Natural killer cell (primary cell): Measurements from ENCODE around the gene IL5. TPM values are rescaled to one million over a fixed set of nuclear protein-coding genes. Genes with fewer than 3 reads are reported as not detected.
A peak's percentile ranks its signal among the peaks of the same experiment; 100 is the strongest.

ENCODE experiments used
- ATAC-seq, 3 donors: fragments of 150-1000 bp in 2 of 3; fragments of 200-7000 bp in 1 of 3; cut with Tn5 transposase; 1 replicate in 1 of 3; 2 replicates in 2 of 3; pipeline ENCODE4 v1.10.0; 2021; ENCODE audit warnings: mild to moderate bottlenecking in 2 of 3, moderate library complexity in 2 of 3
- DNase-seq, 2 donors: peaks; one replicate each; pipeline versions ENCODE4 v3.0.0 to v3.0.0-alpha.2; 2013 to 2021; ENCODE audit warnings: mixed read lengths in 1 of 2
- H3K27ac ChIP-seq: one replicate; pipeline ENCODE4 v1.5.1; 2013; ENCODE audit warnings: mild to moderate bottlenecking, low read length
- H3K27me3 ChIP-seq: one replicate; pipeline ENCODE4 v1.6.1; 2013; ENCODE audit warnings: low read length; ENCODE audit not compliant: control insufficient read depth, insufficient read depth
- H3K36me3 ChIP-seq: one replicate; pipeline ENCODE4 v1.6.1; 2013; ENCODE audit warnings: low read length; ENCODE audit not compliant: control insufficient read depth, insufficient read depth
- H3K4me1 ChIP-seq: one replicate; pipeline ENCODE4 v1.6.1; 2013; ENCODE audit warnings: low read length; ENCODE audit not compliant: control insufficient read depth, insufficient read depth
- H3K4me3 ChIP-seq: one replicate; pipeline ENCODE4 v1.5.1; 2013; ENCODE audit warnings: low read length
- H3K9me3 ChIP-seq: one replicate; pipeline ENCODE4 v1.6.1; 2013; ENCODE audit warnings: low read length; ENCODE audit not compliant: control insufficient read depth, insufficient read depth
- H3K27ac Mint-ChIP-seq, 2 donors: one replicate each; pipeline ENCODE4 v1.8.0; 2022; ENCODE audit warnings: mild to moderate bottlenecking in 2 of 2, mixed read lengths in 2 of 2, moderate library complexity in 1 of 2
- H3K27me3 Mint-ChIP-seq, 2 donors: one replicate each; pipeline ENCODE4 v1.8.0; 2022; ENCODE audit warnings: low read depth in 2 of 2, mixed read lengths in 2 of 2
- H3K36me3 Mint-ChIP-seq: one replicate; pipeline ENCODE4 v1.8.0; 2022; ENCODE audit warnings: mixed read lengths
- H3K4me1 Mint-ChIP-seq, 2 donors: one replicate each; pipeline ENCODE4 v1.8.0; 2022; ENCODE audit warnings: mixed read lengths in 2 of 2
- H3K4me3 Mint-ChIP-seq: one replicate; pipeline ENCODE4 v1.8.0; 2022; ENCODE audit warnings: mild to moderate bottlenecking, moderate library complexity, mixed read lengths
- H3K9me3 Mint-ChIP-seq, 2 donors: one replicate each; pipeline ENCODE4 v1.8.0; 2022; ENCODE audit warnings: mixed read lengths in 2 of 2
- CTCF ChIP-seq: fragments of 200-600 bp; IDR thresholded peaks from one replicate; pipeline ENCODE4 v1.8.0; 2022; ENCODE audit warnings: antibody characterized with exemption
- WGBS: methylation state at CpG from one replicate; pipeline ENCODE4 v1.1.7; 2013; ENCODE audit warnings: missing lambda C conversion rate; ENCODE audit not compliant: insufficient coverage; 5-methylcytosine and 5-hydroxymethylcytosine counted together
- intact Hi-C: fragments of 100-400 bp; cut with micrococcal nuclease; formaldehyde crosslinking; loops from one replicate; pipeline ENCODE4 v1.14.2; 2022
- total RNA-seq, 4 donors: library from RNA; stranded (reverse); fragments of 120-200 nt in 1 of 4; gene quantifications; one replicate each; pipeline versions ENCODE4 v1.2.3 to v1.2.4, GENCODE V29; 2013 to 2022

Gene IL5
- total RNA-seq, 3 donors from 2014 or later (not counting 1 experiment from before 2014, with no cell fraction given), result not detected

- Mint-ChIP-seq H3K27me3 (no peaks in the 10 kb centered on the region), H3K27ac (peak overlapping the region; percentile 95 to 100), H3K4me3 (peak overlapping the region; percentile 86), H3K9me3 (no peaks in the 10 kb centered on the region), H3K4me1 (peaks cover 59 to 71% of the 10 kb centered on the region in 2 donors), H3K36me3 (no peaks in the 10 kb centered on the region)
- DNase-seq, result peak in 1 of 2 donors; percentile 38
- Histone ChIP-seq H3K36me3 (no peaks in the 10 kb centered on the region), H3K9me3 (no peaks in the 10 kb centered on the region), H3K4me3 (no peak overlapping the region), H3K27me3 (no peaks in the 10 kb centered on the region), H3K27ac (peak overlapping the region; percentile 90), H3K4me1 (peaks cover 77% of the 10 kb centered on the region)
- intact Hi-C loops, result no loop called here
- TF ChIP-seq CTCF, result no peak
- ATAC-seq, result no peak
- 96% methylated on average over 3 of the region's 3 CpGs for WGBS
Observed at GRCh38 chr5:132498152-132498551, 45.2 kb downstream of the IL5 start.

DNA sequence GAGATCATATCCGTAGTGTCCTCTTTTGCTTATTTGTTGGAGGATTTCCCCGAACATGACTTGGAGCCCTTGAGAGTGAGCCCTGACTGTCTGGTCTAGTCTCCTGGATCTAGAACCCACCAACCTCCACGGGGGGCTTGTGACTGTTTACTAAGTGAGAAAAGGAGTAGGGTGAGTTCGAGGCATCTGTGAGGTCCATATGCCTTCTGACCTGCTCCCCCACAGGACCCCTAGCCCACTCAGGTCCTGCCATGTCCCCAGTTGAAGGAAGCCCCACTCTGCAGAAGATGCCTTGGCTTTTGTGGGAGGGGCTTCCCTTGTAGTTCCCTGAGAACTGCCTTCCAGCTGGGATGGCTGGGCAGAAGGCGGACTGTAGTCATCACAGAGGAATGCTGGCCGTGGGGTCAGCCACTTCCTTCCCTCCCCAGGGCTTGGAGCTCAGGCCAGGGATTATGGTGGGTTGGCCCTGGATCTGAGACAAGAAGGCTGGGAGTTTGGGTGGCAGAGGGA is 45.8 kb downstream of the IL5 start:
- intact Hi-C loops, result no loop called here

GRCh38 chr5:132496631-132497487 is 46.5 kb downstream of the IL5 start:
- intact Hi-C loops, result no loop called here
- H3K9me3 Mint-ChIP-seq, result no peaks in the 10 kb centered on the region
- no peak for TF ChIP-seq CTCF
- no peaks in the 10 kb centered on the region for H3K36me3 Mint-ChIP-seq
- Histone ChIP-seq H3K27me3 (no peaks in the 10 kb centered on the region), H3K9me3 (no peaks in the 10 kb centered on the region), H3K36me3 (no peaks in the 10 kb centered on the region), H3K27ac (peak overlapping the region; percentile 90), H3K4me1 (peaks cover 83% of the 10 kb centered on the region), H3K4me3 (peak overlapping the region; percentile 80)
- WGBS, result 3% methylated on average over 61 of the region's 62 CpGs
- H3K27me3 Mint-ChIP-seq, result no peaks in the 10 kb centered on the region
- H3K4me1 Mint-ChIP-seq, result peaks cover 65 to 77% of the 10 kb centered on the region in 2 donors
- peak overlapping the region; percentile 89 for H3K4me3 Mint-ChIP-seq
- ATAC-seq (peak; percentile 33 to 64 (median 42)), DNase-seq (peak; percentile 61 to 75)
- peak overlapping the region; percentile 95 to 100 for H3K27ac Mint-ChIP-seq

More for the DNA sequence above, 45.8 kb downstream of the IL5 start:
- no peaks in the 10 kb centered on the region for H3K9me3 ChIP-seq
- H3K4me3 ChIP-seq, result no peak overlapping the region
- no peaks in the 10 kb centered on the region for H3K27me3 Mint-ChIP-seq
- DNase-seq, result no peak
- peaks cover 77% of the 10 kb centered on the region for H3K4me1 ChIP-seq
- H3K27me3 ChIP-seq, result no peaks in the 10 kb centered on the region
- H3K27ac Mint-ChIP-seq, result peak overlapping the region; percentile 95 to 100
- peaks cover 60 to 71% of the 10 kb centered on the region in 2 donors for H3K4me1 Mint-ChIP-seq
- no peak for ATAC-seq
- H3K4me3 Mint-ChIP-seq, result peak overlapping the region; percentile 86
- no peaks in the 10 kb centered on the region for H3K9me3 Mint-ChIP-seq
- H3K36me3 ChIP-seq, result no peaks in the 10 kb centered on the region
- H3K27ac ChIP-seq, result peak overlapping the region; percentile 90
- no peaks in the 10 kb centered on the region for H3K36me3 Mint-ChIP-seq
- no peak for TF ChIP-seq CTCF
- 80% methylated on average over 5 of the region's 6 CpGs for WGBS
